ENCODE data around the gene FUT8. TPM values are rescaled to one million over a fixed set of nuclear protein-coding genes. Genes with fewer than 3 reads are reported as not detected.

Gene FUT8
- total RNA-seq, result 10 to 100 TPM; 70.9 to 79.2 TPM

DNA sequence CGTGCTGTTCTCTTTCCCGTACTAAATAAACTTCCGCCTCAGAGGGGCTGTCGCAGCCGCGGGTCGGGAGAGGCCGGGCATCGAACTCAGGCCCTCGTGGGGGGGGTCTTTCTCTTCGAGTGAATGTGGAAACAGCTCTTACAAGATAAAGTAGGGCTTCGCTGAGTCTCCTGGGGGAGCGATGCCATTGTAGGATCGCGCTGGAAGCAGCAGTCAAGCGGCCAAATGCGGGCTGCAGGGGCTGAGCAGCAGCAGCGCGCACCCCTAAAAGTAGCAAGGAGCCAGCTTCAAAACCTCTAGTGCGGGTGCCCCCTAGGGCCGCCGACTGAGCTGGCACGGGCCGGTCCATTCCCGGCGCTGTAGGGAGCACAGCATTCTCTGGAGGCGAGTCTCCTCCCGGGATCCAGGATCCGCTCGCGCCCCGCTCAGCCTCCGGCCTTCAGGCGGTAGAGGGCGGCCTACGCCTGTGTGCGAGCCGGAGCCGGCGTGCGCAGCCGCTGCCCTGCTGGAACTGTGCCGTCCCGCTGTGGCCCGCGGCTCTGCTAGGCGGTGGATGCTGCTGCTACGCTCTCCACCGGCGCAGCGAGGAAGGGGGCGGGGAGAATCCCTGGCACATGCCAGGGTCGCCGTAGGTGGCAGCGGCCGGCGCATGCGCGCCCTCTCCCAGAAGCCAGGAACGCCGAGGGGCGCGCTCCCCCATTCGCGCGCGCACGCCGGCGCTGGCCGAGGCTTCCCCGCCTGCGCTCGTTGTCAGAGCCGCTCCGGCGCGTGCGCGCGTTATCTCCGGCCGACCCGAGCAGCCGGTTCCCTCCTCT, at the start of gene FUT8:
Gene FUT8 (plus strand): TSS at position 699 of the 815 bp plus-strand sequence. CDS start 148,834 bp downstream, outside the sequence.
- no peaks in the 10 kb centered on the region for H3K9me3 Mint-ChIP-seq
- ChIA-PET CTCF (interaction anchor here (0.7 to 2.1 kb wide), 21 partner anchors 10 to 576 kb away, joined by 3 to 10 read pairs (median 4); no protein-coding TSS in a partner anchor), POLR2A (interaction anchor here (0.7 to 2.1 kb wide), 5 partner anchors 33 to 206 kb away, joined by 3 to 14 read pairs (median 3); no protein-coding TSS in a partner anchor)
- H3K27me3 Mint-ChIP-seq, result no peaks in the 10 kb centered on the region
- H3K4me3 Mint-ChIP-seq, result peak within 1 kb of the TSS; percentile 92
- H3K36me3 Mint-ChIP-seq (ENCODE audit: low read depth), result peaks cover 5% of the 10 kb centered on the region
- H3K27ac Mint-ChIP-seq, result peak within 1 kb of the TSS; percentile 96
- H3K4me1 Mint-ChIP-seq, result peaks cover 44% of the 10 kb centered on the region
- peak; percentile 96 for DNase-seq

DNA sequence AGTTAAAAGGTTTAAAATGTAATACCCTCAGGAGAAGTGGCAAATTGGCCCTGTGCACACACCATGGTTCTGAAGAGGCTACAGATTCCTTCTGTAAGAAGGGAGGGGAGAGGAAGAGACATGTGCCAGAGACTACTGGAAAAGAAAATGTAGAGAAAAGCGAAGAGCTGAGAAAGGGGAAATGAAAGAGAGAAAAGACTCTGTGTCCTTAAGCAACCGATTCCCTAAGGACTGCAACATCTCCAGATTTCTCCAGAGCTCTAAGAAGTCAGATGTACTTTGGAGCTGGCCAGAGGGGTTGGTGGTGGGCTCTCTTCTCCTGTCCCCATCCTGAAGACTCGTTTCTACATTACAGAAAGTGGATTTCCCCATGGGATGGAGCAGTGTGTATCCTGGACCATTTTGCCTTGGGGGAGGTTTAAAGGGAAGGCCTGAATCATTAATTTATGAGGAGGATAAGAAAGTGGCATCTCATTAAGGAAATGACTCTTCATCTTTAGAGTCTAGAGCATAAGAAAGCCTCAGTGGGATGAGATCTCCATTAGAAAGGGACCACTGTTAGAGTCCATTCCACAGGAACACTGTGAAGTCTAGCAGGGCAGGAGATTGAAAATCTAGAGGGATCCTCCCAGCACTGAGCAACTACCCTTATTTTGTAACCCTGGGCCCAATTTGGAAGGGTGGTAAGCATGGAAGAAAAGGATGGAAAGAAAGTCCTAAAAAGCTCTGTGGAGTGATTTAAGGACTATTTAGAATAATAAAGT, 45.5 kb upstream of the FUT8 start:
- peaks cover 26% of the 10 kb centered on the region for H3K36me3 Mint-ChIP-seq (ENCODE audit: low read depth)
- ChIA-PET CTCF (interaction anchor here (0.7 to 1.1 kb wide), 3 partner anchors 18 to 30 kb away, joined by 3 to 4 read pairs (median 4); no protein-coding TSS in a partner anchor), POLR2A (no interaction called here)
- H3K4me1 Mint-ChIP-seq, result peaks cover 27% of the 10 kb centered on the region
- no peaks in the 10 kb centered on the region for H3K27me3 Mint-ChIP-seq
- DNase-seq, result no peak
- no peak overlapping the region for H3K4me3 Mint-ChIP-seq
- peak overlapping the region; percentile 57 for H3K27ac Mint-ChIP-seq
- H3K9me3 Mint-ChIP-seq, result peaks cover 4% of the 10 kb centered on the region

DNA sequence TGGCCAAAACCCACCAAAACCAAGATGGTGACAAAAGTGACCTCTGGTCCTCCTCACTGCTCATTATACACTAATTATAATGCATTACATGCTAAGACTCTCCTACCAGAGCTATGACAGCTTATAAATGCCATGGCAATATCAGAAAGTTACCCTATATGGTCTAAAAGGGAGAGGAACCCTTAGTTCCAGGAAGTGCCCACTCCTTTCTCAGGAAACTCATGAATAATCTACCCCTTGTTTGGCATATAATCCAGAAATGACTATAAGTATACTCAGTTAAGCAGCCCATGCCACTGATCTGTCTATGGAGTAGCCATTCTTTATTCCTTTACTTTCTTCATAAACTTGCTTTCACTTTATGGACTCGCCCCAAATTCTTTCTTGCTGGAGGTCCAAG, 43.0 kb upstream of the FUT8 start:
- Mint-ChIP-seq H3K4me3 (no peak overlapping the region), H3K36me3 (ENCODE audit: low read depth) (peaks cover 27% of the 10 kb centered on the region), H3K9me3 (peaks cover 4% of the 10 kb centered on the region), H3K27ac (peak overlapping the region; percentile 60), H3K27me3 (no peaks in the 10 kb centered on the region), H3K4me1 (peaks cover 44% of the 10 kb centered on the region)
- ChIA-PET CTCF (interaction anchor here (0.8 to 1.0 kb wide), 2 partner anchors 9 to 12 kb away, joined by 4 to 5 read pairs; no protein-coding TSS in a partner anchor), POLR2A (no interaction called here)
- DNase-seq, result no peak

DNA sequence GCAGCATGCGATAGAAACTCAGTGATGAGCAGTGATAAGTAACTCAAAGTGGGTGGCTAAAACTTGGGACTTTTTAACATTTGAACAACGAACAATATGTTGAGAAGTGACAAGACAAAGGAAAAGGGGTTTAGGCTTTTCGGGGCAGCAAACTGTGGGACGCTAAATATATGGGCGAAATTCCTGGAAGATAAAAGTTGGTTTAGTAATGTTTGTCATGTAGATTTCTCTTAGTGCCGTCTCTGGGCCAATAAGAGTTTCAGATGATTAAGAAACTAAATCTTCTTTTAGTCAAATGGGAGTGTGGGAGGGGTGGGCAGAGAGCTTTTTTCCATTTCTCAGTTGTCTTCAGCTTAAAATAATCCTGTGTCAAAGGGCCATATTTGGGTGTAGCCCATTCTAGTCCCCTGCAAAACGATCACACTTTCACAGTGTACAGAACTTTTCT, 41.7 kb upstream of the FUT8 start:
- H3K27ac Mint-ChIP-seq, result no peak overlapping the region
- peaks cover 44% of the 10 kb centered on the region for H3K4me1 Mint-ChIP-seq
- peaks cover 4% of the 10 kb centered on the region for H3K9me3 Mint-ChIP-seq
- no peak for DNase-seq
- ChIA-PET POLR2A (interaction anchor here (0.6 kb wide), 1 partner anchor 365 kb away, joined by 4 read pairs; no protein-coding TSS in a partner anchor), CTCF (interaction anchor here (0.6 kb wide), 2 partner anchors 12 to 209 kb away, joined by 3 read pairs; no protein-coding TSS in a partner anchor)
- H3K4me3 Mint-ChIP-seq, result no peak overlapping the region
- H3K36me3 Mint-ChIP-seq (ENCODE audit: low read depth), result peaks cover 33% of the 10 kb centered on the region
- no peaks in the 10 kb centered on the region for H3K27me3 Mint-ChIP-seq

DNA sequence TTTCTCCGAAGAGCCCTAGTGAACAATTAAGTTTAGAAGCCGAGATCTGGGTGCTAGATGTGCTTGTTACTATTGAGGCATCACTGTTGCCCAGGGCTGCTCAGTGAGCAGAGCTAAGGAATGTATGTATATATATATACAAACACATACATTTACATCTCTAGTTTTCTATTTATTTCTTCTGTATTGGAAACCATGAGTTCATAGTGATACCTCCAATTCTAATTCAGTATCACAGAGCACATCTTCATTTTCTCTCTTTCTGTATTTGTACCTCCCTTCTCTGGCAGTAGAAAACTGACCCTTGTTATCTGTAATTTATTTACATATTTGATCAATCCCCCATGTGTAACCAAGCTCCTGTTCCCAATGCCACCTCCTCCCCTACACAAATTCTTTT, 40.7 kb upstream of the FUT8 start:
- Mint-ChIP-seq H3K27me3 (no peaks in the 10 kb centered on the region), H3K36me3 (ENCODE audit: low read depth) (peaks cover 34% of the 10 kb centered on the region), H3K4me1 (peaks cover 44% of the 10 kb centered on the region), H3K4me3 (no peak overlapping the region), H3K9me3 (peaks cover 4% of the 10 kb centered on the region), H3K27ac (no peak overlapping the region)
- CTCF ChIA-PET, result no interaction called here
- no peak for DNase-seq
- POLR2A ChIA-PET, result no interaction called here

DNA sequence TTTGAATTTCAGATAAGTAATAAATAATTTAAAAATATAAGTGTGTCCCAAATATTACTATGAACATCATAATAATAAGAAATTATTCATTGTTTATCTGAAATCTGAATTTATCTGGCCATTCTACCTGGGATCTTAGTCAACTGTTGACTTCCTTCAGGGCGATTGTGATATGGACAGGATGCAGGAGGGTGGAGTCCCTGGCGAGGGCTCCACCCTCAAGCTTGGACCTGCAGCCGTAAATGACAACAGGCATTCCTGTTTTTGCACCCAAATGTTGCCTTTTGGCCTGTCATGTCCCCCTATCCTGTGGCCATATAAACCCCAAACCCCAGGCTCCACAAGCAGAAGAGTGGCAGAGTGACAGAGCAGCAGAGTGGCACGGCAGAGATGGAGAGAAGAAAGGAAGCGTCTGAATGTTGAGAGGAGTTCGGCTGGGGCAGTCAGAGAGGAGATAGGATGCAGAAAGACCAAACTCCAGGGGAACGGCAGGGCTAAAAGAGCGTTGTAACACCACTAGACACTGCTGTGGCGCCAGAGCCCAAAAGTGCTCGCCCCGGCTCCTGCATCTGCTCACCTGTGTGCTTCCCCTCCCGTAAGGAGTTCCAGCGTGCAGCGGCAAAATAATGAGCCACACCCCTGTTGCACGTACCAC, 39.4 kb upstream of the FUT8 start:
- peaks cover 4% of the 10 kb centered on the region for H3K9me3 Mint-ChIP-seq
- ChIA-PET POLR2A (no interaction called here), CTCF (no interaction called here)
- H3K27ac Mint-ChIP-seq, result peak overlapping the region; percentile 65
- peaks cover 31% of the 10 kb centered on the region for H3K36me3 Mint-ChIP-seq (ENCODE audit: low read depth)
- H3K4me3 Mint-ChIP-seq, result peak overlapping the region; percentile 19
- no peaks in the 10 kb centered on the region for H3K27me3 Mint-ChIP-seq
- no peak for DNase-seq
- H3K4me1 Mint-ChIP-seq, result peaks cover 40% of the 10 kb centered on the region

DNA sequence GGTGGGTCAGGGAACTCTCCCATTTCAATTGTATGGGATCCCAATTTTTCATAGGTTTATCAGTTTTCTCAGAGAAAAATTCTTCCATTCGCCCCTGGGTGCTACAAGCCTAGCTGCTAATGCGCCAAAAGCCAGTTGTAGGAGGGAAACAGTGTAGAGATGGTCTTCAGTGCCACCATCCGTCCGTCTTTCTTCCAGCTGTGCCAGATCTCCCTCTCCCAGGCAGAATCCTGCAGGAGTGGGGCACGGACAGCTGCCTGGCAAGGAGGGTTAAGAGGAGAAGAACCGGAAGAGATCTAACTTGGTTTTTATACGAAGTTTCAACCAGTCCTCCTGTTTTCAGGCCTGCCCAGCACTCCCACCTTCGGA, 38.9 kb upstream of the FUT8 start:
- Mint-ChIP-seq H3K4me1 (peaks cover 40% of the 10 kb centered on the region), H3K9me3 (peaks cover 8% of the 10 kb centered on the region), H3K27ac (peak overlapping the region; percentile 37), H3K27me3 (no peaks in the 10 kb centered on the region), H3K36me3 (ENCODE audit: low read depth) (peaks cover 35% of the 10 kb centered on the region), H3K4me3 (no peak overlapping the region)
- ChIA-PET POLR2A (no interaction called here), CTCF (no interaction called here)
- no peak for DNase-seq

DNA sequence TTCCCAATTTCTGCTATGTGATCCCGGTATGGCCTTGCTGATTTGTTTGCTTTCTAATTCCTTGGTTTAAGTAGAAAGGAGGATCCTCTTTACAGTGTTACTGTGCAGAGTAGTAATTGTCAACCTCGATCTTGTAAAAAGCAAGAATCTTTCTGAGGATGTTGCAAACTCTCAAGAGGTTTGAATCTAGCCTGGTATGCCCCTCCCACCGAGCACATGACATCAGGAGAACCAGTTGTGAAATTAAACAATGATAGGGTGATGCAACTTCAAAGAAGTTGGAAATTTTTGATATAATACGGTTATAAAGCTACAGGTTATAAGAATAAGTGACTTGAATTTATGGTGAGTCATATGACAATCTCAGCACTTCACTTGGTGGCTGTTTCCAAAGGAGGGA, 35.0 kb upstream of the FUT8 start:
- Mint-ChIP-seq H3K27ac (peak overlapping the region; percentile 33), H3K36me3 (ENCODE audit: low read depth) (peaks cover 41% of the 10 kb centered on the region), H3K9me3 (peaks cover 13% of the 10 kb centered on the region), H3K4me1 (peaks cover 15% of the 10 kb centered on the region), H3K27me3 (no peaks in the 10 kb centered on the region), H3K4me3 (no peak overlapping the region)
- ChIA-PET POLR2A (interaction anchor here (1.2 kb wide), 1 partner anchor 34 kb away, joined by 3 read pairs; no protein-coding TSS in a partner anchor), CTCF (interaction anchor here (0.8 to 1.6 kb wide), 2 partner anchors 10 to 34 kb away, joined by 3 to 5 read pairs; no protein-coding TSS in a partner anchor)
- DNase-seq, result no peak

DNA sequence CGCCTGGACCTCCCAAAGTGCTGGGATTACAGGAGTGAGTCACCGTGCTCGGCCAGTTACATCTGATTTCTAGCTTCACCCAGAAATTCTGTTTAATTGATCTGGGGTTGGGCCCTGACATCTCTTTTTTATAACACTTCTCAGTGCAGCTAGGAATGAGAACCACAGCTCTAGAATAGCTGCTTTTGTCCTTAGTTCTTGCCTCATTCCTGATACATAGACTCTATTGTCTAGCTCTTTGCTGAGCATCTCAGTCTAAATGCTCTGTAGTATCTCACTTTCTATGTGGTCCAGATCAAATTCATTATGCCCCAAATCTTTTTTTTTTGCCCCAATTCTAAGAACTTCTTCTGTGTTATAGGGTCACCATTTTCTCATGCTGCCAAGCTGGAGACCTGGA, 29.9 kb upstream of the FUT8 start:
- POLR2A ChIA-PET, result interaction anchor here (0.6 kb wide), 1 partner anchor 54 kb away, joined by 3 read pairs; no protein-coding TSS in a partner anchor
- Mint-ChIP-seq H3K4me3 (no peak overlapping the region), H3K9me3 (peaks cover 17% of the 10 kb centered on the region), H3K4me1 (peaks cover 3% of the 10 kb centered on the region), H3K27me3 (no peaks in the 10 kb centered on the region), H3K36me3 (ENCODE audit: low read depth) (peaks cover 34% of the 10 kb centered on the region), H3K27ac (no peak overlapping the region)
- CTCF ChIA-PET, result interaction anchor here (0.6 to 1.6 kb wide), 2 partner anchors 61 to 1680 kb away, joined by 3 to 5 read pairs; no protein-coding TSS in a partner anchor
- DNase-seq, result no peak

DNA sequence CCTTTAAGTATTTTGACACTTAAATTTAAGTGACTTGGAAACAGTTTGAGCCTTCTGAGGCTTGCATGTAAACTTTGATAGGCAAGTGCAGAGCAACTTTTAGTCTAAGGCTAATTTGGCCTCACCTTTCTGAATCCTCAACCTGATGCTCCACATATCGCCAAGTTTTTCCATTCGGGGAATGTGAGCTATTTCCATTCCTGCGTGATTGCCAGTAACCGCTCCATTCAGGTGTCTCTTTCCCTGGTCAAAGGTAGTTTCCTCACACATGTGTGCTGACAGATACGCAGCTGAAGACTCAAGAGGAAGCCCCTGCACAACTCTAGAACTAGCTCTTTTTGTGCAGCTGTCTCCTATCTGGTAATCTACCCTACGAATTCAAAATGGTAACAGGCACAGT, 25.4 kb upstream of the FUT8 start:
- Mint-ChIP-seq H3K36me3 (ENCODE audit: low read depth) (peaks cover 23% of the 10 kb centered on the region), H3K27ac (no peak overlapping the region), H3K4me1 (peaks cover 5% of the 10 kb centered on the region), H3K4me3 (no peak overlapping the region), H3K9me3 (peaks cover 6% of the 10 kb centered on the region), H3K27me3 (no peaks in the 10 kb centered on the region)
- CTCF ChIA-PET, result interaction anchor here (1.2 kb wide), 1 partner anchor 9 kb away, joined by 3 read pairs; no protein-coding TSS in a partner anchor
- POLR2A ChIA-PET, result no interaction called here
- no peak for DNase-seq

DNA sequence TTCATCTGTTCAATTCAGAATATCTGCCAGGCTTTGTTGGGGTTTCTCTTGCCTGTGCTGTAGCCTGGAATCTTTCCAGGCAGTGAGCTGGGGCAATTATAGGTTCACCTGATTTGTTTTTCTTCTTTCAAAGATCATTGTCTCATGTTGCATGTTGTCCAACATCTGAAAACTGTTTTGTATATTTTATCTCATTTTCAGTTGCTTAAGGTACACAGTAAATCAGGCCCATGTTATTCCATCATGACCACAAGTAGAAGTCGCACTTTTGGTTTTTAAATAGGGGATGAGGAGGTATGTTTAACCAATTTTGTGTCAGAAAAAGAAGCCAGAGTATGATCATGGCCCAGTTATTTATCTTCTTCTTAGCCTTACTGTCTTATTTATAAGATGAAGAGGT, 24.9 kb upstream of the FUT8 start:
- H3K27me3 Mint-ChIP-seq, result no peaks in the 10 kb centered on the region
- H3K36me3 Mint-ChIP-seq (ENCODE audit: low read depth), result peaks cover 26% of the 10 kb centered on the region
- ChIA-PET POLR2A (no interaction called here), CTCF (interaction anchor here (1.2 kb wide), 1 partner anchor 10 kb away, joined by 3 read pairs; no protein-coding TSS in a partner anchor)
- no peak overlapping the region for H3K27ac Mint-ChIP-seq
- peaks cover 5% of the 10 kb centered on the region for H3K4me1 Mint-ChIP-seq
- no peak overlapping the region for H3K4me3 Mint-ChIP-seq
- H3K9me3 Mint-ChIP-seq, result peaks cover 10% of the 10 kb centered on the region
- DNase-seq, result no peak

DNA sequence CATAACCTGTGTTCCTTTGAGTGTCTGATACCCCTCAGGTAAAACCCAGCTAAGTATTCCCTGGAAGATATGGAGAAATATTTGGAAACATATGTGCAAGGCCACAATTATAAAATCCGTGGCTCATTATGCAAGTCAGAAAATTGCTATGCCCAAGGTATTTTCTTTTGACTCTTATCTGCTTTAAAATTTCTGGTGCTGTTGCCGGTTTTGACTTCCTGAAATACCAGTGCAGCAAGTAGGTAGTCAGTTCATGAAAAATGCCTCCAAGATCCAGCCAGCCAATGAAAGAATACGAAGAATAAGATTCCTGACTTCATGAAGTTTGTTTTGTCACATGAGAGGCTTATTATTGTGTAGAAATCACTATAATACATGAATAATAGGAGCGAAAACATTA, 20.2 kb upstream of the FUT8 start:
- CTCF ChIA-PET, result no interaction called here
- H3K9me3 Mint-ChIP-seq, result peaks cover 38% of the 10 kb centered on the region

More for the DNA sequence above, 20.2 kb upstream of the FUT8 start:
- POLR2A ChIA-PET, result no interaction called here
- no peak for DNase-seq
- peaks cover 52% of the 10 kb centered on the region for H3K36me3 Mint-ChIP-seq (ENCODE audit: low read depth)
- H3K4me3 Mint-ChIP-seq, result no peak overlapping the region
- H3K4me1 Mint-ChIP-seq, result peaks cover 7% of the 10 kb centered on the region
- H3K27ac Mint-ChIP-seq, result no peak overlapping the region
- H3K27me3 Mint-ChIP-seq, result no peaks in the 10 kb centered on the region

Measured in activated CD4-positive, alpha-beta T cell treated with anti-CD3 and anti-CD28 coated beads, Interleukin-2, amount 10 ng/mL, durations not matched to agents 7 days and 5 days (primary cell).